GM19023 (cell line): ENCODE measurements around the gene ELAVL3.
"Not testable (repeated sequence)": the region's sequence is repeated elsewhere in the genome, so short reads cannot be mapped to it uniquely, and the experiment has no call there.

Experiments
- ATAC-seq: cut with Tn5 transposase; IDR thresholded peaks from one replicate; pipeline ENCODE4 v1.9.1; 2021; ENCODE audit warnings: mild to moderate bottlenecking, moderate library complexity; ENCODE audit not compliant: unreplicated experiment

ELAVL3 gene

DNA sequence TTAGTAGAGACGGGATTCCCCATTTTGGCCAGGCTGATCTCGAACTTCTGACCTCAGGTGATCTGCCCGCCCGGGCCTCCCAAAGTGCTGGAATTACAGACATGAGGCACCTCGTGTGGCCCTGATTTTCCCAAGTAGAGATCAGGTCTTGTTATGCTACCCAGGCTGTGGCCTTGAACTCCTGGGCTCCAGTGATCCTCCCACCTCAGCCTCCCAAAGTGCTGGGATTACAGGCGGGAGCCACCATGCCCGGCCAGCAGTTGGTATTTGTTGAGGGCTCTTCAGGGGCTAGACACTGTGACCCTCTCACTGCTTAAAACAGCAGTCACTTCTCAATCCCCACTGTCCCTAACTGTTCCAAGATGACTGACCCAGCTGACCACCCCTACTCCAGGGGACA is 8.5 kb upstream of the ELAVL3 start:
- ATAC-seq: no peak

- ATAC-seq: no peak
These were observed 6.0 kb upstream of the ELAVL3 start for GRCh38 chr19:11486661-11487503.

DNA sequence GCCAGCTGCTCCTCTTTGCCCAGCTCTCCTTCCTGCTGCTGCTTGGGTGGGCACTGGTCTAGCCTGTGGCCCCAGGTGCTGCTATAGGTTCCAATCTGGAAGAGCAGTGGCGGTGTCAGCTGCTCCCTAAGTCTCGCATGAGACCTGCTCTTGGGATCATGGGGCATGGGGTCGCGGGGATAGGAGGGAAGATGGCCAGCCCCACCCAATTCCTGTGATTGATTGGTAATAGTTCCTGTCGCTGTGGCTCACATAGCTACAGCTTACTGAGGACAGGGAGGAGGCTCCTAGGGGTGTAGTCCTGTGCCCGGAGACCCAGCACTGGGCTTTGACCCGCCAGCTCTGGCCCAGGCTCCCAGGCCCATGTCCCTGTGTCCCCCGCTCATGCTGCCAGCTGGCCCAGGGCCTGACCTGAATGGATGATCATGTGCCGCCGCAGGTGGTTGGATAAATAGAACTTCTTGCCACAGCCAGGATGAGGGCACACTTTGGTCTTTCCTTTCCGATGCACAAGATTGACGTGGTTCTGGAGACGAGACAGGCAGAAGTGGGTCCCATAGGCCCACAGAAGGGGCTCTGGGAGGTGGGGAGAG is 4.5 kb upstream of the ELAVL3 start:
- no peak for ATAC-seq

DNA sequence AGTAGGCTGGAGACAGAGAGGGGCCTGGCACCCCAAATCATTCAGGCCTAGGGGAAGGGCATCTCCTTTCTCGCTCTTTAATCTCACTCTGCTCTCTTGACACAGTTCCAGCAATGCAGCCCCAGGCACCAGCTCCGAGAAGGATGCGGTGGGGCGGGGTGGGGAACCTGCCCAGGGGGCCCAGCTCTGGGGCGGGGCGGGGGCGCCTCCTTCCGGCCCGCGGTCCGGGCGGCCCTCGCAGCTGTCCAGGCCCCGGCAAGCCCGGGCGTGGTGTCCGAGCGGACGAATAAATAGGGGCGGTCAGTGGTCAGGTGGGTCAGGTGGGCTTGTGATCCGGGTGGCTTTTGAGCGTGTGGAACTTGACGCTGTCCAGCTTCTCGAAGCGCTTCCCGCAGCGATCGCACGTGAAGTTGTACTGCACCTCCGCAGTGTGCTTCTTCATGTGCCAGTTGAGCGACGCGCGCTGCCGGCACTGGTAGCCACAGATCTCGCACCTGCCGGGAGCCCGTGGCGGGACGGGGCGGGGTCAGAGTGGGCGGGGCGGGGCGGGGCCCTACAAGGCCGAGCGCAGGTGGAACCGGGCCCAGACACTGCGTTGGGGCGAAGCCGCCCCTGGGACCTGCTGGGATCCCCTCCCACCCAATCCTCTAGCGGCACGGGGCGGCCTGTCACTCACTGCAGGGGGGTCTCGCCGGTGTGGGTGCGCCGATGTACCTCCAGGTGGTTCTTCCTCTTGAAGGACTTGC is 2.7 kb upstream of the ELAVL3 start:
- ATAC-seq: no peak

- ATAC-seq: peak; percentile 63
These were observed 1.7 kb upstream of the ELAVL3 start for GRCh38 chr19:11482384-11483050.

DNA sequence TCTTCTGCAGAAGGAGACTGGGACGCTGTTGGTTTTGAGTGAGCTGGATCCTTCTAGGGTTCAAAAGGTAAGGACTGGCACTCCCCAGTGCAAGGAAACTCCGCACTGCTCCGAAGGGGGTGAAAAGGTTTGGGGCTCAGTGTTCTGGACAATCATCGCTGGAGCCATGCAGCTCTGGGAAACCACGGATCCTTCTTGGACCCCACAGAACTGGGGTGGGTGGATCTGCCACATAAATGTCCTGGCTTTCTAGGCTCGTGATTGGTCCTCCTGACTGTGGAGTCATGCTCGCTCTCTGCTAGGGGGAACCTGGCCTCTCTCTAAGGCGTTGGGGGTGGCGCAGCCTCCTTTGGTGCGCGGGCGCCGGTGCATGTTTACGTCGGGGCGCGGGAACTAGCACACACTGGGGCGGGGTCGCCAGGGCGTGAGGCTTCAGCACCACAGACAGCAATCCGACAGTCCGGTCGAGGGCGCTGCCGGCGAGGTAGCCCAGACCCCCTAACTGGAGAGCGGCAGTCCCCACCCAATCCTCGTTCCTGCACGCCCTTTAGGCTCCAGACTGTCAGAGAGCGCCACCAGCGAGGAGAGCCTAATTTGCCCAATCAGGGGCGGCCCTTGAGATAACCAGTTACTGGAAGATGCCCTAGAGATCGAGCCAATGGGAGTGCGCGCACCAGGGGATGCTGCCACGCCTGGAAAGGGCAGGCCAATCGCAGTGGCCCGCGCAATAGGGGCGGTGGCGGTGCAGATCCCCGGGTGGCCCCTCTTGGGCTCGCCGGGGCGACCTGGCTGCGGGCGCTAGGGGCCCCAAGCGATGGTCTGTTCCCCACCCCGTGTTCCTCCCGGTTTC is 913 bp upstream of the ELAVL3 start:
- peak; percentile 66 for ATAC-seq

DNA sequence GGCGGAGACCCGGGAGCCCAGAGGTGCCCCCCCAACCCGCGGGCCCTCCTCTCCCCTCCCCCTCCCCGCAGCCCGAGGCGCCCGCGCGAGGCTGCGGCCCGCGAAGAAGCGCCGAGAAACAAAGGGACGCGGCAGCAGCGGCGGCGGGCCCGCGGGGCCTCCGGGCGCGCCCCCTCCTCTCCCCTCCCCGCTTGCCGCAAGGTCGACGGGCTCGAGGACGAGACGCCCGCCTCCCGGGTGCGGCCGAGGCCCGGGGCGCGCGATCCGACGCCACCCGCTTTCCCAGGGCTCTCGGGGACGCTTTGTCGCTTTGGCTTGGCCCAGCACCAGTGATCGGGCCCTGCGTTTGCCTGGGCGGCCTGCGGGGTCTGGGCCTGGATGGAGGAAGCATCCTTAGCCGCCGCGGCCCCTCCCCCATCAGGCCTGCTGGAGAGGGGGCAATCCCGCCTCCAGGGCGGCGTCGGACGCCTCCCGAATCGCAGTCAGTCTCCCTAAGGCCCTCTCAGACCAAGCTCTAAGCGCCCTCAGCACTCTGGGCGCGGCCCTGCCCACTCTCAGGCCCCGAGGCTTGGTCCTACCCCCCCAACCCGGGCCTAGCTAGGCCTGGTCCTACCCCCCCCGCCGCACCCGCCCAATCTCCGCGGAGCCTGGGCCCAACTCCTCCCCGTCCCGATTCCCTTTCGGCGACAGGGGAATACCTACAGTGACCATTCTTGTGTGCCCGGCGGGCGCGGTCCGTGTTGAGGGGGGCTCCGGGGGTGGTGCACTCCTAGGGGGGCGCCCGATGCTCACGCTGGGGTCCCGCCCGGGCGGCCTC is 740 bp downstream of the ELAVL3 start:
- no peak for ATAC-seq

DNA sequence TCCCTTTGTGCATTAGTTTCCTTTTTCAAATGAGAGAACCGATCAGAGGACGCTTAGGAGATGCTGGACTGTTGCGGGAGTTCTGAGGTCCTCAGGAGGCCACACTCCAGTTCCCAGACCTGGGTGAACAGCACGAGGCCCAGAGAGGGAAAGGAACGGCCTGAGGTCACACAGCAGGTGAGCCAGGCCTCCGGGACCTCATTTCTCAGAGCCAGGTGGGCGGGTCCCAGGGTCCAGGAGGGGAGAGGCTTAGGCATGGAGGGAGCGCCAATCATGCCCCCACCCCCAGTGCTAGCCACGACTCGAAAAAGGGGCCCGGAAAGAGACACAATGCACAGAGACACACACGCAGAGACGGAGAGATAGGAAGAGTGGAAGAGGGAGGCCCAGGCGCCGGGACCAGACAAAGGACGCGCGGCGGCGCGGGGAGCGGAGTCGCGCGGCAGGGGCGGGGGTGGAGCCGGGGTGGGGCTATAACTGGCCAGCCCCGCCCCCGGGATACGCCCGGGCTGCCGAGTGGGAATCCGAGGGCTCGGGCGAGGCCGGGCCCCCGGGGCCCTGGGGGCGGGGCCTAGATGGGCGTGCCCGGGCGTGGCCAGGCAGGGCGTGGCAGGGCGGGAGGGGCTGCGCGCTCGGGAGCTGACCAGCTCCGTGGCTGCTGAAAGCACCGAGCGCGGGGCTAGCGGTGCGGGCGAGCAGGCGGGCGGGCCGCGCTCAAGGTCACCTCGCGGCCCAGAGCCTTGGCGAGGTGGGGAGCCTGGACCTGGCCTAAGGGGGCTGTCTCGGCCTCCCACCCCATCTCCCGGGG is 1.6 kb downstream of the ELAVL3 start:
- no peak for ATAC-seq

GRCh38 chr19:11478167-11479089 is 2.4 kb downstream of the ELAVL3 start:
- ATAC-seq: no peak

DNA sequence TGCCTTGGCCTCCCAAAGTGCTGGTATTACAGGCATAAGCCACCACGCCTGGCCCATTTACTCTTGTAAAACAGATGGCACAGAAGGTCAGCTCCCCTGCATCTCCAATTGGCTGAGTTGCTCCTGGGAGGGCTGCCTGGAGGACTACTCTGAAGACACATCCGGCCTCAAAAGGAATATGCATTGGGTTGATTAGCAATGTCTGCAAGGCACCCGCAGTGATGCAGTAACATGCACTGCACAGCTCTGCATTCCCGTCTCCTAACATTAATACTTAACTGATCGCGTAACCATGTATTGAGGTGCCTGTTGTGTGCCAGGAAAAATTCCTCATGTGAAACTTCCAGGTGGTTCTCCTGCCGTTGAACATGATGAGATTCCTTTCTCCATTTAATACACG is 5.0 kb downstream of the ELAVL3 start:
- ATAC-seq: no peak

GRCh38 chr19:11475343-11475742 is 5.5 kb downstream of the ELAVL3 start:
- not testable (repeated sequence) for ATAC-seq

- ATAC-seq: no peak
These were observed 7.1 kb downstream of the ELAVL3 start for GRCh38 chr19:11473725-11474124.

GRCh38 chr19:11468266-11468845 is 12.5 kb downstream of the ELAVL3 start:
- not testable (repeated sequence) for ATAC-seq

- ATAC-seq: no peak
These were observed 15.2 kb downstream of the ELAVL3 start for GRCh38 chr19:11465600-11465999.

- ATAC-seq: no peak
These were observed 16.2 kb downstream of the ELAVL3 start for GRCh38 chr19:11464333-11465265.

DNA sequence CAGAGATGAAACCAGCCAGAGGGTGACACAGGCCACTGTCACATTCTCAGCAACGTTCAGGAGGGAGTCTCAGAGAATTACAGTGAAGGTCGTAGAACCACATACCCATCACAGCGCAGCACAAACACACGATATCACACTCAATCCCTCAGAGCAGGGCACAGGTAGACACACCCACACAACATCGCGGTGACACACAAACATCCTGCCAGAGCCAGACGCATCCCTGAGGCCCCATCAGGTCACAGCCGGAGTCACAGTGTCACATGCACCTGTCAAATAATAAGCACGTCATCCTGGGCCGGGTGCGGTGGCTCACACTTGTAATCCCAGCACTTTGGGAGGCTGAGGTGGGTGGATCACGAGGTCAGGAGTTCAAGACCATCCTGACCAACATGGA is 17.5 kb downstream of the ELAVL3 start:
- no peak for ATAC-seq
